ENCODE measurements around the gene ZRANB1.

DNA sequence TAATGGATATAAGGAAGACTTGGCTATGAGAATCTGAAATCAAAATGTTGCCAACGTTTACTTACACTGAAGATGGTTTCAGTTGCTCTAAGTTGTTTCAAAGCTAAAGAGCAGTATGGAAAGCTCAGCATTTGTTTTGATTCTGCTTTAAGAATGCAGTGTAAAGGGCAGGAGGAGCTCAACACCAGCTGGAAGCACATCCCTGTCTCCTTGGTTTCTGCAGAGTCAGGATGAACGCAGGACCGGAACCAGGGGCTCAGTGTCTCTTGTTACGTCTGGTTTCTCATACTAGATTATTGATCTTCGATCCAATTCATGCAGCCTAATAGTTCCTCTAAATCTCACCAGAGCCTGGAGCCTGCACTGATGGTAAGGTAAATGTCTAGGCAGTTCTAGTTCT, 24.1 kb downstream of the ZRANB1 start:
- TF ChIP-seq TAF1 (IDR thresholded peaks at IDR 0.05; ENCODE audit: low read depth, low read length) (no peak), POLR2A (IDR thresholded peaks at IDR 0.05; ENCODE audit: low read depth, low read length) (no peak)
